ENCODE data around the gene NDUFB8.

- TF ChIP-seq CTCF (IDR thresholded peaks at IDR 0.05) (no peak), POLR2A (IDR thresholded peaks at IDR 0.05) (no peak)
Observed at GRCh38 chr10:100507357-100507732, 22.3 kb downstream of the NDUFB8 start.
